ENCODE measurements around the gene SAT1. TPM values are rescaled to one million over a fixed set of nuclear protein-coding genes. Genes with fewer than 3 reads are reported as not detected.

SAT1 gene
- total RNA-seq, 2 donors from 2014 or later, result 660 to 763 TPM

DNA sequence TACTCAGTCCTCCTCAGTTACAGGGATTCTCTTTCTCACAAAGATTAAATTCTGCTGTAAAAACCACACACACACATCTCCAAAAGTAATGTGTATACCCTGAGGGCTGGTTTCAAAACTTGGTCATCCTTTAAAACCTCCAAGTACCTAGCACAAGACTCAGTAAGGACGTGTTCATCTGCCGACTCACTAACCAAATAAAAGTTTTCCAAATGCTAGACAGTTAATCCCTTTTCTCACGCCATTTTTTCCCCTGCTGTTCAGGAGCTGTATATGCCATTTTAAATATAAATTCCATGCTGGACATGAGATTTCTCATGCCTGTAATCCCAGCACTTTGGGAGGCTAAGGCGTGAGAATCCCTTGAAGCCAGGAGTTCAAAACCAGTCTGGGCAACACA is 3.9 kb upstream of the SAT1 start:
- ATAC-seq (ENCODE audit: insufficient number of reproducible peaks, low FRiP score, low read depth), result no peak
- Histone ChIP-seq H3K9me3 (no peaks in the 10 kb centered on the region), H3K36me3 (no peaks in the 10 kb centered on the region), H3K27ac (no peak overlapping the region), H3K4me3 (no peak overlapping the region), H3K27me3 (replicated peaks; ENCODE audit: insufficient read depth) (no peaks in the 10 kb centered on the region), H3K4me1 (ENCODE audit: control insufficient read depth in 1 of 2, low read depth in 2 of 2) (no peaks in the 10 kb centered on the region)
- TF ChIP-seq, protein P1, sequence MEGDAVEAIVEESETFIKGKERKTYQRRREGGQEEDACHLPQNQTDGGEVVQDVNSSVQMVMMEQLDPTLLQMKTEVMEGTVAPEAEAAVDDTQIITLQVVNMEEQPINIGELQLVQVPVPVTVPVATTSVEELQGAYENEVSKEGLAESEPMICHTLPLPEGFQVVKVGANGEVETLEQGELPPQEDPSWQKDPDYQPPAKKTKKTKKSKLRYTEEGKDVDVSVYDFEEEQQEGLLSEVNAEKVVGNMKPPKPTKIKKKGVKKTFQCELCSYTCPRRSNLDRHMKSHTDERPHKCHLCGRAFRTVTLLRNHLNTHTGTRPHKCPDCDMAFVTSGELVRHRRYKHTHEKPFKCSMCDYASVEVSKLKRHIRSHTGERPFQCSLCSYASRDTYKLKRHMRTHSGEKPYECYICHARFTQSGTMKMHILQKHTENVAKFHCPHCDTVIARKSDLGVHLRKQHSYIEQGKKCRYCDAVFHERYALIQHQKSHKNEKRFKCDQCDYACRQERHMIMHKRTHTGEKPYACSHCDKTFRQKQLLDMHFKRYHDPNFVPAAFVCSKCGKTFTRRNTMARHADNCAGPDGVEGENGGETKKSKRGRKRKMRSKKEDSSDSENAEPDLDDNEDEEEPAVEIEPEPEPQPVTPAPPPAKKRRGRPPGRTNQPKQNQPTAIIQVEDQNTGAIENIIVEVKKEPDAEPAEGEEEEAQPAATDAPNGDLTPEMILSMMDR (IDR thresholded peaks at IDR 0.05), result no peak
- DNase-seq (ENCODE audit: low spot score), result no peak

DNA sequence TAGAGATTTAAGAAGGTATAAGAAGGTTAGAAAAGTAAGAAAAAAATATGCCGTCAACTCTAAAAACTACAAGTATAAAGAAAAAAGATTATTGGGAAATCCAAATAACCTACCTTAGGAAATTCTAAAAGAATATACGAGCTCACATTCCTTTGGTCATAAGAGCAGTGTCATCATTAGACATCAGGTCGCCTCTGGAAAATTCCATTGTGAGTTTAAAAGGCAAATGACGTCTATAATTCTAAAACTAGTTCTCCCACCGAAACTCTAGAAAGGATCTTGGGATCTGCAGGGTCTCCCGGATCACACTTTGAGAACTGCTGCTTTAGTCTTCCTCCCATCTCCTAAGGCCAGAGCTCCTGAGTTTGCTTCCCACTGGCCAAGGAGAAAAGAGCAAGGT is 518 bp upstream of the SAT1 start:
- TF ChIP-seq, protein P1 (IDR thresholded peaks at IDR 0.05), result no peak
- Histone ChIP-seq H3K36me3 (peaks cover 5% of the 10 kb centered on the region), H3K27ac (peak overlapping the region; percentile 61 to 91), H3K4me1 (ENCODE audit: control insufficient read depth in 1 of 2, low read depth in 2 of 2) (no peaks in the 10 kb centered on the region), H3K4me3 (peak overlapping the region; percentile 85), H3K9me3 (no peaks in the 10 kb centered on the region), H3K27me3 (replicated peaks; ENCODE audit: insufficient read depth) (no peaks in the 10 kb centered on the region)
- no peak for DNase-seq (ENCODE audit: low spot score)
- ATAC-seq (ENCODE audit: insufficient number of reproducible peaks, low FRiP score, low read depth), result no peak

DNA sequence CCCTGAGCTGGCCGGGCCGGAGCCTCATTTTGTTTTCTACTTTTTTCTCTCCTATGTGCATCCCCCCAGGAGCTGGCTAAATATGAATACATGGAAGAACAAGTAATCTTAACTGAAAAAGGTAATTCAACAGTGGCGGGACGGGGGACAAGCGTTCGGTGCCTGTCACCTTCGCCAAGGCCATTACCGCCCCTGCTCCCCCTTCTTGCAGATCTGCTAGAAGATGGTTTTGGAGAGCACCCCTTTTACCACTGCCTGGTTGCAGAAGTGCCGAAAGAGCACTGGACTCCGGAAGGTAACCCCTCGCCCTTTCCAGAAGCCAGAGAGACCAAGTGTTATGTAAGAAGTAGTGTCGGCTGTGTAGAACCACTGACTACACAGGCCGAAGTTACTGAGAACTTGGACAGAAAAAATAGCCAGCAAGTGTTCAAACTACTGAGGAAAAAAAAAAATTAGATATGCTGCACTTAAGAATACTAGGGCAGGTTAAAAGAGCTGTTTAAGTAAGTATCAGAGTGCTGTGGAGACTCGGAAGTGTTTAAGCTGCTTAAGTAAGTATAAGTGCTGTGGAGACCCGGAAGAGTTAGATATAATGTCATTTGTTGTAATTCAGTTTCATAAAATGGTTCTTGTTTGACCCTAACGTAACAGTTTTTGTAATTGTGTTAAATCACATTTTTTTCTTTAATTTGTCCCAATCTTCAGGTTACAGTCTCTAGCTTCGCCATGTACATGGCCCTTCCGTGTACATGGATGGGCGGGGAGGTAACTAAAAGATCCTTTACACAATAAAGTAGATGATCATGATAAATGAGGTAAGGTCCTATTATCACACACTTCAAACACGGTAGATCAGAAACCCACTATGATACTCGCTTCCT is 856 bp downstream of the SAT1 start:
- TF ChIP-seq, protein P1 (IDR thresholded peaks at IDR 0.05), result no peak
- H3K4me3 ChIP-seq, result peak overlapping the region; percentile 85
- DNase-seq (ENCODE audit: low spot score) (no peak), ATAC-seq (ENCODE audit: insufficient number of reproducible peaks, low FRiP score, low read depth) (no peak)
- H3K27me3 ChIP-seq (replicated peaks; ENCODE audit: insufficient read depth), result no peaks in the 10 kb centered on the region
- peaks cover 5% of the 10 kb centered on the region for H3K36me3 ChIP-seq
- peak overlapping the region; percentile 91 for H3K27ac ChIP-seq
- no peaks in the 10 kb centered on the region for H3K4me1 ChIP-seq (ENCODE audit: control insufficient read depth in 1 of 2, low read depth in 2 of 2)
- no peaks in the 10 kb centered on the region for H3K9me3 ChIP-seq

DNA sequence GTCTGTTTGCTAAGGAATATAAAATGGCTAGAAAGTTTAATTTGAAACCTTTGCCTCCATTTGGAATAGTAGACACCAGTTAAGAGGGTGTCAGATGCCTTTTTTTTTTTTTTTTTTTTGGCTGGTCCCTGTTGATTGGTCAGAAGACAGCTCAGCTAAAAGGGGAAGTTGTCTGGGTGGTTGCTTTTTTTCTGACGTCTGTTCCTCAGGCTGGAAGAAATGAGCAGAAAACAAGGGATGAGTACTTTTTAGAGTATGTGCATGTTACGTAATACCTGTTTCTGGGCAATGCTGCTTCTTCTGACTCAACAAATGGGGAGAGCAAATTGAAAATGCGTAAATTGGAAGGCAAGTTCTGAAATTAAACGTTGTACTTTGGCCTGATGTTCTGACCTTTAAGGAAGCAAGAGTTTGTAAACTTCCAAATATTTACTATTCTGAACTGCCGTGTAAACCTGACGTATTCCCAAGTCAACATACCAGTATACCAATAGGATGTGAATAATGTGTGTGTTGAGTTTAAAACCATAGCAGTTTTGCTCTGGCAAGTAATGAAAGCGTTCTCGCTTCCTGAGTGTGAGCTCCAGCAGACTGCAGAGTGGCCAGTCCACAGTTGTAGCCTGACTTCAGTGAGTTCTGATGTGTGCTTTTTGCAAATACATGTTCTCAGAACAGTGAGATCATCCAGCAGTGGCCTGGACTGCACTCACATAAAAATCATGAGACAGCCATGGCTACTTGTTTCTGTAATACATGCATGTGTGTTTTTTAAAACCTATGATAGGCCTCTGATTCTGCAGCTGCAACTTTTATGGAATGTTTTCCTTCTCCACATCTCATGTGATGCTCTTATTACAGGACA is 1.7 kb downstream of the SAT1 start:
- peak; percentile 45 for ATAC-seq (ENCODE audit: insufficient number of reproducible peaks, low FRiP score, low read depth)
- peaks cover 5% of the 10 kb centered on the region for H3K36me3 ChIP-seq
- no peaks in the 10 kb centered on the region for H3K4me1 ChIP-seq (ENCODE audit: control insufficient read depth in 1 of 2, low read depth in 2 of 2)
- H3K9me3 ChIP-seq, result no peaks in the 10 kb centered on the region
- H3K4me3 ChIP-seq, result peak overlapping the region; percentile 85
- no peaks in the 10 kb centered on the region for H3K27me3 ChIP-seq (replicated peaks; ENCODE audit: insufficient read depth)
- DNase-seq (ENCODE audit: low spot score), result no peak
- TF ChIP-seq, protein P1 (IDR thresholded peaks at IDR 0.05), result no peak
- H3K27ac ChIP-seq, result peak overlapping the region; percentile 91

DNA sequence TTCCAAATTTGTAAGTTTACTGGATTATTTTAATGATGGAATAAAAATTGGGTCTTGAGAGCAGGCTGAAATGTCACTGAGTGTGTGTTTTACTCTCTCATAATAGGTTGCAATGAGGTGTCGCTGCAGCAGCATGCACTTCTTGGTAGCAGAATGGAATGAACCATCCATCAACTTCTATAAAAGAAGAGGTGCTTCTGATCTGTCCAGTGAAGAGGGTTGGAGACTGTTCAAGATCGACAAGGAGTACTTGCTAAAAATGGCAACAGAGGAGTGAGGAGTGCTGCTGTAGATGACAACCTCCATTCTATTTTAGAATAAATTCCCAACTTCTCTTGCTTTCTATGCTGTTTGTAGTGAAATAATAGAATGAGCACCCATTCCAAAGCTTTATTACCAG is 2.6 kb downstream of the SAT1 start:
- Histone ChIP-seq H3K4me3 (peak overlapping the region; percentile 85), H3K27ac (peak overlapping the region; percentile 58 to 91), H3K36me3 (peaks cover 5% of the 10 kb centered on the region), H3K27me3 (replicated peaks; ENCODE audit: insufficient read depth) (no peaks in the 10 kb centered on the region), H3K9me3 (no peaks in the 10 kb centered on the region), H3K4me1 (ENCODE audit: control insufficient read depth in 1 of 2, low read depth in 2 of 2) (no peaks in the 10 kb centered on the region)
- ATAC-seq (ENCODE audit: insufficient number of reproducible peaks, low FRiP score, low read depth) (no peak), DNase-seq (ENCODE audit: low spot score) (no peak)
- TF ChIP-seq, protein P1 (IDR thresholded peaks at IDR 0.05), result no peak

Measured in thoracic aorta (tissue), 2 donors.